ENCODE measurements around the gene SPTA1. TPM values are rescaled to one million over a fixed set of nuclear protein-coding genes. Genes with fewer than 3 reads are reported as not detected.

SPTA1 gene
- total and polyA plus RNA-seq, 2 experiments from 2014 or later, result not detected

GRCh38 chr1:158730453-158730852 lies 43.9 kb upstream of the SPTA1 start:
- H3K27me3 ChIP-seq (replicated peaks; ENCODE audit: insufficient read depth), result no peaks in the 10 kb centered on the region

GRCh38 chr1:158728510-158729225 lies 42.2 kb upstream of the SPTA1 start:
- in situ Hi-C loops (cut with MboI), result no loop called here
- H4K20me1 ChIP-seq (ENCODE audit: insufficient read depth), result no peaks in the 10 kb centered on the region
- no peaks in the 10 kb centered on the region for H3K9me3 ChIP-seq (ENCODE audit: low read depth)
- H3K9ac ChIP-seq, result no peak overlapping the region
- no peaks in the 10 kb centered on the region for H3K9me2 ChIP-seq (ENCODE audit: insufficient read depth)
- H3K4me2 ChIP-seq (ENCODE audit: unreplicated experiment), result no peak overlapping the region
- no peak for DNase-seq
- H3K36me3 ChIP-seq (ENCODE audit: low read depth), result no peaks in the 10 kb centered on the region
- 8 to 21% methylated on average over 3 of the region's 3 CpGs for WGBS, 2 experiments (ENCODE audit: low coverage in 1 of 2, low lambda C conversion rate in 2 of 2, missing lambda C conversion rate in 2 of 2)
- H3F3A ChIP-seq (ENCODE audit: insufficient read depth), result no peaks in the 10 kb centered on the region
- H3K4me3 ChIP-seq, result no peak overlapping the region
- H2AFZ ChIP-seq, result no peak overlapping the region
- TF ChIP-seq EZH2 (IDR thresholded peaks at IDR 0.05; ENCODE audit: insufficient read depth, poor library complexity, severe bottlenecking) (no peak), EZH2phosphoT487 (IDR thresholded peaks at IDR 0.05; ENCODE audit: insufficient read depth, low read depth) (no peak)
- H3K79me2 ChIP-seq (ENCODE audit: insufficient read depth), result no peaks in the 10 kb centered on the region
- H3K27me3 ChIP-seq (replicated peaks; ENCODE audit: insufficient read depth), result no peaks in the 10 kb centered on the region
- no peaks in the 10 kb centered on the region for H3K4me1 ChIP-seq (ENCODE audit: insufficient read depth)
- H3K27ac ChIP-seq, result no peak overlapping the region

More at GRCh38 chr1:158730453-158730852, 43.9 kb upstream of the SPTA1 start:
- Histone ChIP-seq H3F3A (ENCODE audit: insufficient read depth) (no peaks in the 10 kb centered on the region), H4K20me1 (ENCODE audit: insufficient read depth) (no peaks in the 10 kb centered on the region), H3K4me2 (ENCODE audit: unreplicated experiment) (no peak overlapping the region), H3K4me1 (ENCODE audit: insufficient read depth) (no peaks in the 10 kb centered on the region), H3K9me3 (ENCODE audit: low read depth) (no peaks in the 10 kb centered on the region), H3K9me2 (ENCODE audit: insufficient read depth) (no peaks in the 10 kb centered on the region), H2AFZ (no peak overlapping the region), H3K27ac (no peak overlapping the region), H3K79me2 (ENCODE audit: insufficient read depth) (no peaks in the 10 kb centered on the region), H3K36me3 (ENCODE audit: low read depth) (no peaks in the 10 kb centered on the region), H3K9ac (no peak overlapping the region), H3K4me3 (no peak overlapping the region)
- no peak for DNase-seq
- in situ Hi-C loops (cut with MboI), result no loop called here
- WGBS, 2 experiments (ENCODE audit: low coverage in 1 of 2, low lambda C conversion rate in 2 of 2, missing lambda C conversion rate in 2 of 2), result 36 to 42% methylated on average over 4 of the region's 4 CpGs
- TF ChIP-seq EZH2 (IDR thresholded peaks at IDR 0.05; ENCODE audit: insufficient read depth, poor library complexity, severe bottlenecking), result no peak
- TF ChIP-seq EZH2phosphoT487 (IDR thresholded peaks at IDR 0.05; ENCODE audit: insufficient read depth, low read depth), result no peak

GRCh38 chr1:158724442-158724841 lies 37.9 kb upstream of the SPTA1 start:
- H3K79me2 ChIP-seq (ENCODE audit: insufficient read depth), result no peaks in the 10 kb centered on the region
- H3K9me2 ChIP-seq (ENCODE audit: insufficient read depth), result no peaks in the 10 kb centered on the region
- WGBS, 2 experiments (ENCODE audit: low coverage in 1 of 2, low lambda C conversion rate in 2 of 2, missing lambda C conversion rate in 2 of 2), result 38 to 40% methylated on average over 5 of the region's 5 CpGs
- H3K4me3 ChIP-seq, result no peak overlapping the region
- H3K9me3 ChIP-seq (ENCODE audit: low read depth), result no peaks in the 10 kb centered on the region
- no peaks in the 10 kb centered on the region for H3F3A ChIP-seq (ENCODE audit: insufficient read depth)
- H3K4me2 ChIP-seq (ENCODE audit: unreplicated experiment), result no peak overlapping the region
- H4K20me1 ChIP-seq (ENCODE audit: insufficient read depth), result no peaks in the 10 kb centered on the region
- no peak for DNase-seq
- no peak overlapping the region for H3K27ac ChIP-seq
- H3K36me3 ChIP-seq (ENCODE audit: low read depth), result no peaks in the 10 kb centered on the region
- H3K27me3 ChIP-seq (replicated peaks; ENCODE audit: insufficient read depth), result 0 out of 2 replicates have a peak, but pooled peaks cover 5% of the 10 kb centered on the region
- TF ChIP-seq EZH2phosphoT487 (IDR thresholded peaks at IDR 0.05; ENCODE audit: insufficient read depth, low read depth) (no peak), EZH2 (IDR thresholded peaks at IDR 0.05; ENCODE audit: insufficient read depth, poor library complexity, severe bottlenecking) (no peak)
- H2AFZ ChIP-seq, result no peak overlapping the region
- in situ Hi-C loops (cut with MboI), result no loop called here
- no peak overlapping the region for H3K9ac ChIP-seq
- no peaks in the 10 kb centered on the region for H3K4me1 ChIP-seq (ENCODE audit: insufficient read depth)

GRCh38 chr1:158720620-158721019 lies 34.1 kb upstream of the SPTA1 start, which contains the start of gene OR6K3:
TSS of gene OR6K3 (minus strand) at chr1:158720720. CDS start at chr1:158718115, 2,605 bp downstream.
- no peaks in the 10 kb centered on the region for H3K36me3 ChIP-seq (ENCODE audit: low read depth)
- no peaks in the 10 kb centered on the region for H3K4me1 ChIP-seq (ENCODE audit: insufficient read depth)
- H3K9me3 ChIP-seq (ENCODE audit: low read depth), result no peaks in the 10 kb centered on the region
- no peak within 1 kb of the TSS for H3K4me2 ChIP-seq (ENCODE audit: unreplicated experiment)
- H3K4me3 ChIP-seq, result no peak within 1 kb of the TSS
- H2AFZ ChIP-seq, result no peak within 1 kb of the TSS
- 0 out of 2 replicates have a peak, but pooled peaks cover 5% of the 10 kb centered on the region for H3K27me3 ChIP-seq (replicated peaks; ENCODE audit: insufficient read depth)
- no peak for DNase-seq
- no peaks in the 10 kb centered on the region for H3K9me2 ChIP-seq (ENCODE audit: insufficient read depth)
- in situ Hi-C loops (cut with MboI), result no loop called here
- TF ChIP-seq EZH2 (IDR thresholded peaks at IDR 0.05; ENCODE audit: insufficient read depth, poor library complexity, severe bottlenecking), result no peak
- TF ChIP-seq EZH2phosphoT487 (IDR thresholded peaks at IDR 0.05; ENCODE audit: insufficient read depth, low read depth), result no peak
- 17 to 24% methylated on average over 2 of the region's 2 CpGs for WGBS, 2 experiments (ENCODE audit: low coverage in 1 of 2, low lambda C conversion rate in 2 of 2, missing lambda C conversion rate in 2 of 2)
- no peak within 1 kb of the TSS for H3K9ac ChIP-seq
- H3K27ac ChIP-seq, result no peak within 1 kb of the TSS
- no peaks in the 10 kb centered on the region for H3K79me2 ChIP-seq (ENCODE audit: insufficient read depth)
- no peaks in the 10 kb centered on the region for H3F3A ChIP-seq (ENCODE audit: insufficient read depth)
- no peaks in the 10 kb centered on the region for H4K20me1 ChIP-seq (ENCODE audit: insufficient read depth)
